Measurements from ENCODE around the gene ACO2. TPM values are rescaled to one million over a fixed set of nuclear protein-coding genes. Genes with fewer than 3 reads are reported as not detected.

The ACO2 gene
- total and polyA plus RNA-seq, 2 of the 13 experiments (the other 11 are each of a cell fraction or from before 2014, with no cell fraction given) = 19.2 to 45.6 TPM

DNA sequence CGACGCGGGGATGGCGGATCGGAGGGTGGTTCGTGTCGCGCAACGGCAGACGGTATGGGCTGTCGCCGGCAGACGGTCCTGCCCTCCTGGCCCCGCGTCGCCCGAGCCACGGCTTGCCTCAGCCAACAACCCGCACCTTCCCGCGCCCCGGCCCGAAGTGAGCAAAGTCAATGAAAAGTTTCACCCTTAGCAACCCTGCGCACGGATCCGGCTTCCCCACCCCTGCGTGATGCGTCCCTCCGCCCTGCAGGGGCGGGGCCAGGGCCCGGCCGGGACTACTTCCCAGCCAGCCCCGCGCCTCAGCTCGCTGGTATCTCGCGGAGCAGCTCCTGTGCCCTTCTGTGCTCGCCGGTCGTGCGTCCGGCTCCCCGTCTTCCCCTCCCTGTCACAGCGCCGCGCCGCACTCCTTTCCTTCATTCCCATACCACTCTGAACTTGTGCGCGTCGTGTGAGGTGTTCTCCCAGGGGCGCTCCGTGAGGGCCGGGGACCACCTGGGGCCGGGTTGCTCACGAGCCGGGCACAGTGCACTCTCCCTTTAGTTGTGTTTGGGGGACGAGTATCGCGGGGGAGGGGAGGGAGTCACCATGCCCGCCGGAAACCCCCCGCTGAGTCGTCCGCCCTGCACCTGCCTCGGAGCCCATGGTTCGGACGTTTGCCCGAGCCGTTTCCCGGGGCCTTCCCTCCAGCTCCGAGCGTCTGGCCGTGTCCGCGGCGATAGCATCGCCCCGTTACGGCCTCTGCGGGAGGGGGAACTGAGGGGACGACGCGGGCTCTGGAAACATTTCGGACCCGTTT, 22.1 kb upstream of the ACO2 start, which contains the start of gene TOB2 (continued):
- TF ChIP-seq, protein P1, sequence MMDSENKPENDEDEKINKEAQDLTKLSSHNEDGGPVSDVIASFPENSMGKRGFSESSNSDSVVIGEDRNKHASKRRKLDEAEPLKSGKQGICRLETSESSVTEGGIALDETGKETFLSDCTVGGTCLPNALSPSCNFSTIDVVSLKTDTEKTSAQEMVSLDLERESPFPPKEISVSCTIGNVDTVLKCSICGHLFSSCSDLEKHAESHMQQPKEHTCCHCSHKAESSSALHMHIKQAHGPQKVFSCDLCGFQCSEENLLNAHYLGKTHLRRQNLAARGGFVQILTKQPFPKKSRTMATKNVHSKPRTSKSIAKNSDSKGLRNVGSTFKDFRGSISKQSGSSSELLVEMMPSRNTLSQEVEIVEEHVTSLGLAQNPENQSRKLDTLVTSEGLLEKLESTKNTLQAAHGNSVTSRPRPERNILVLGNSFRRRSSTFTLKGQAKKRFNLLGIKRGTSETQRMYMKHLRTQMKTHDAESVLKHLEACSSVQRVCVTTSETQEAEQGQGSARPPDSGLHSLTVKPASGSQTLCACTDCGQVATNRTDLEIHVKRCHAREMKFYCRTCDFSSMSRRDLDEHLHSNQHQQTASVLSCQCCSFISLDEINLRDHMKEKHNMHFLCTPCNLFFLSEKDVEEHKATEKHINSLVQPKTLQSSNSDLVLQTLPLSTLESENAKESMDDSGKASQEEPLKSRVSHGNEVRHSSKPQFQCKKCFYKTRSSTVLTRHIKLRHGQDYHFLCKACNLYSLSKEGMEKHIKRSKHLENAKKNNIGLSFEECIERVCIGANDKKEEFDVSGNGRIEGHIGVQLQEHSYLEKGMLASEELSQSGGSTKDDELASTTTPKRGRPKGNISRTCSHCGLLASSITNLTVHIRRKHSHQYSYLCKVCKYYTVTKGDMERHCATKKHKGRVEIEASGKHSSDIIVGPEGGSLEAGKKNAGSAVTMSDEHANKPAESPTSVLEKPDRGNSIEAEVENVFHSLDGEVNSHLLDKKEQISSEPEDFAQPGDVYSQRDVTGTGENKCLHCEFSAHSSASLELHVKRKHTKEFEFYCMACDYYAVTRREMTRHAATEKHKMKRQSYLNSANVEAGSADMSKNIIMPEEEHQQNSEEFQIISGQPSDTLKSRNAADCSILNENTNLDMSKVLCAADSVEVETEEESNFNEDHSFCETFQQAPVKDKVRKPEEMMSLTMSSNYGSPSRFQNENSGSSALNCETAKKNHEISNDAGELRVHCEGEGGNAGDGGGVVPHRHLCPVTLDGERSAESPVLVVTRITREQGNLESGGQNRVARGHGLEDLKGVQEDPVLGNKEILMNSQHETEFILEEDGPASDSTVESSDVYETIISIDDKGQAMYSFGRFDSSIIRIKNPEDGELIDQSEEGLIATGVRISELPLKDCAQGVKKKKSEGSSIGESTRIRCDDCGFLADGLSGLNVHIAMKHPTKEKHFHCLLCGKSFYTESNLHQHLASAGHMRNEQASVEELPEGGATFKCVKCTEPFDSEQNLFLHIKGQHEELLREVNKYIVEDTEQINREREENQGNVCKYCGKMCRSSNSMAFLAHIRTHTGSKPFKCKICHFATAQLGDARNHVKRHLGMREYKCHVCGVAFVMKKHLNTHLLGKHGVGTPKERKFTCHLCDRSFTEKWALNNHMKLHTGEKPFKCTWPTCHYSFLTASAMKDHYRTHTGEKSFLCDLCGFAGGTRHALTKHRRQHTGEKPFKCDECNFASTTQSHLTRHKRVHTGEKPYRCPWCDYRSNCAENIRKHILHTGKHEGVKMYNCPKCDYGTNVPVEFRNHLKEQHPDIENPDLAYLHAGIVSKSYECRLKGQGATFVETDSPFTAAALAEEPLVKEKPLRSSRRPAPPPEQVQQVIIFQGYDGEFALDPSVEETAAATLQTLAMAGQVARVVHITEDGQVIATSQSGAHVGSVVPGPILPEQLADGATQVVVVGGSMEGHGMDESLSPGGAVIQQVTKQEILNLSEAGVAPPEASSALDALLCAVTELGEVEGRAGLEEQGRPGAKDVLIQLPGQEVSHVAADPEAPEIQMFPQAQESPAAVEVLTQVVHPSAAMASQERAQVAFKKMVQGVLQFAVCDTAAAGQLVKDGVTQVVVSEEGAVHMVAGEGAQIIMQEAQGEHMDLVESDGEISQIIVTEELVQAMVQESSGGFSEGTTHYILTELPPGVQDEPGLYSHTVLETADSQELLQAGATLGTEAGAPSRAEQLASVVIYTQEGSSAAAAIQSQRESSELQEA (CRISPR knock-in tag; IDR thresholded peaks at IDR 0.05; ENCODE audit: not compliant biosample characterization) = no peak
- TF ChIP-seq ZNF749 (CRISPR knock-in tag; IDR thresholded peaks at IDR 0.05; ENCODE audit: borderline replicate concordance) = peak; percentile 58; the same call in 1 of the 2 replicates
- peak; percentile 82; the same call in 1 of the 2 replicates for TF ChIP-seq SIN3B (IDR thresholded peaks at IDR 0.05; ENCODE audit: low read length)
- peak; percentile 84 for TF ChIP-seq POGZ (CRISPR knock-in tag; IDR thresholded peaks at IDR 0.05)
- TF ChIP-seq, protein P2, sequence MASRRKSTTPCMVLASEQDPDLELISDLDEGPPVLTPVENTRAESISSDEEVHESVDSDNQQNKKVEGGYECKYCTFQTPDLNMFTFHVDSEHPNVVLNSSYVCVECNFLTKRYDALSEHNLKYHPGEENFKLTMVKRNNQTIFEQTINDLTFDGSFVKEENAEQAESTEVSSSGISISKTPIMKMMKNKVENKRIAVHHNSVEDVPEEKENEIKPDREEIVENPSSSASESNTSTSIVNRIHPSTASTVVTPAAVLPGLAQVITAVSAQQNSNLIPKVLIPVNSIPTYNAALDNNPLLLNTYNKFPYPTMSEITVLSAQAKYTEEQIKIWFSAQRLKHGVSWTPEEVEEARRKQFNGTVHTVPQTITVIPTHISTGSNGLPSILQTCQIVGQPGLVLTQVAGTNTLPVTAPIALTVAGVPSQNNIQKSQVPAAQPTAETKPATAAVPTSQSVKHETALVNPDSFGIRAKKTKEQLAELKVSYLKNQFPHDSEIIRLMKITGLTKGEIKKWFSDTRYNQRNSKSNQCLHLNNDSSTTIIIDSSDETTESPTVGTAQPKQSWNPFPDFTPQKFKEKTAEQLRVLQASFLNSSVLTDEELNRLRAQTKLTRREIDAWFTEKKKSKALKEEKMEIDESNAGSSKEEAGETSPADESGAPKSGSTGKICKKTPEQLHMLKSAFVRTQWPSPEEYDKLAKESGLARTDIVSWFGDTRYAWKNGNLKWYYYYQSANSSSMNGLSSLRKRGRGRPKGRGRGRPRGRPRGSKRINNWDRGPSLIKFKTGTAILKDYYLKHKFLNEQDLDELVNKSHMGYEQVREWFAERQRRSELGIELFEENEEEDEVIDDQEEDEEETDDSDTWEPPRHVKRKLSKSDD (CRISPR knock-in tag; IDR thresholded peaks at IDR 0.05; ENCODE audit: low read depth) = peak; percentile 51; the same call in 1 of the 2 replicates
- no peak for TF ChIP-seq MBNL3 (CRISPR knock-in tag; conservative IDR thresholded peaks at IDR 0.05)
- peak; percentile 39; the same call in 1 of the 2 replicates for TF ChIP-seq MLLT10 (CRISPR knock-in tag; IDR thresholded peaks at IDR 0.05)
- TF ChIP-seq, protein P3, sequence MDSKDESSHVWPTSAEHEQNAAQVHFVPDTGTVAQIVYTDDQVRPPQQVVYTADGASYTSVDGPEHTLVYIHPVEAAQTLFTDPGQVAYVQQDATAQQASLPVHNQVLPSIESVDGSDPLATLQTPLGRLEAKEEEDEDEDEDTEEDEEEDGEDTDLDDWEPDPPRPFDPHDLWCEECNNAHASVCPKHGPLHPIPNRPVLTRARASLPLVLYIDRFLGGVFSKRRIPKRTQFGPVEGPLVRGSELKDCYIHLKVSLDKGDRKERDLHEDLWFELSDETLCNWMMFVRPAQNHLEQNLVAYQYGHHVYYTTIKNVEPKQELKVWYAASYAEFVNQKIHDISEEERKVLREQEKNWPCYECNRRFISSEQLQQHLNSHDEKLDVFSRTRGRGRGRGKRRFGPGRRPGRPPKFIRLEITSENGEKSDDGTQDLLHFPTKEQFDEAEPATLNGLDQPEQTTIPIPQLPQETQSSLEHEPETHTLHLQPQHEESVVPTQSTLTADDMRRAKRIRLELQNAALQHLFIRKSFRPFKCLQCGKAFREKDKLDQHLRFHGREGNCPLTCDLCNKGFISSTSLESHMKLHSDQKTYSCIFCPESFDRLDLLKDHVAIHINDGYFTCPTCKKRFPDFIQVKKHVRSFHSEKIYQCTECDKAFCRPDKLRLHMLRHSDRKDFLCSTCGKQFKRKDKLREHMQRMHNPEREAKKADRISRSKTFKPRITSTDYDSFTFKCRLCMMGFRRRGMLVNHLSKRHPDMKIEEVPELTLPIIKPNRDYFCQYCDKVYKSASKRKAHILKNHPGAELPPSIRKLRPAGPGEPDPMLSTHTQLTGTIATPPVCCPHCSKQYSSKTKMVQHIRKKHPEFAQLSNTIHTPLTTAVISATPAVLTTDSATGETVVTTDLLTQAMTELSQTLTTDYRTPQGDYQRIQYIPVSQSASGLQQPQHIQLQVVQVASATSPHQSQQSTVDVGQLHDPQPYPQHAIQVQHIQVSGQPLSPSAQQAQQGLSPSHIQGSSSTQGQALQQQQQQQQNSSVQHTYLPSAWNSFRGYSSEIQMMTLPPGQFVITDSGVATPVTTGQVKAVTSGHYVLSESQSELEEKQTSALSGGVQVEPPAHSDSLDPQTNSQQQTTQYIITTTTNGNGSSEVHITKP (CRISPR knock-in tag; IDR thresholded peaks at IDR 0.05; ENCODE audit: low read depth) = peak; percentile 73; the same call in 1 of the 2 replicates
- TF ChIP-seq ZNF333 (CRISPR knock-in tag; IDR thresholded peaks at IDR 0.05; ENCODE audit: borderline replicate concordance) = peak; percentile 22
- TF ChIP-seq ZBTB20 (CRISPR knock-in tag; IDR thresholded peaks at IDR 0.05; ENCODE audit: borderline replicate concordance, low read depth) = peak; percentile 78; the same call in 1 of the 2 replicates
- TF ChIP-seq, protein P4, sequence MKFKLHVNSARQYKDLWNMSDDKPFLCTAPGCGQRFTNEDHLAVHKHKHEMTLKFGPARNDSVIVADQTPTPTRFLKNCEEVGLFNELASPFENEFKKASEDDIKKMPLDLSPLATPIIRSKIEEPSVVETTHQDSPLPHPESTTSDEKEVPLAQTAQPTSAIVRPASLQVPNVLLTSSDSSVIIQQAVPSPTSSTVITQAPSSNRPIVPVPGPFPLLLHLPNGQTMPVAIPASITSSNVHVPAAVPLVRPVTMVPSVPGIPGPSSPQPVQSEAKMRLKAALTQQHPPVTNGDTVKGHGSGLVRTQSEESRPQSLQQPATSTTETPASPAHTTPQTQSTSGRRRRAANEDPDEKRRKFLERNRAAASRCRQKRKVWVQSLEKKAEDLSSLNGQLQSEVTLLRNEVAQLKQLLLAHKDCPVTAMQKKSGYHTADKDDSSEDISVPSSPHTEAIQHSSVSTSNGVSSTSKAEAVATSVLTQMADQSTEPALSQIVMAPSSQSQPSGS (CRISPR knock-in tag; IDR thresholded peaks at IDR 0.05) = peak; percentile 93

Measured in HepG2 (cell line).